Psoas muscle (tissue), 8 donors: ENCODE data around the gene RAX. TPM values are rescaled to one million over a fixed set of nuclear protein-coding genes. Genes with fewer than 3 reads are reported as not detected.

Experiments
- ATAC-seq, 4 donors: fragments of 200-7000 bp; cut with Tn5 transposase; one replicate each; pipeline ENCODE4 v1.9.1; 2020; ENCODE audit warnings: moderate library complexity in 3 of 4, mild to moderate bottlenecking in 2 of 4
- DNase-seq, 2 donors: peaks; one replicate each; pipeline ENCODE4 v3.0.0-alpha.2; 2020
- H3K27ac ChIP-seq: fragments of 200-600 bp; one replicate; pipeline ENCODE4 v1.8.0; 2022
- H3K27me3 ChIP-seq, 3 donors: fragments of 200-600 bp in 1 of 3; one replicate each; pipeline versions ENCODE4 v1.6.1 to v1.8.0; 2013 to 2022; ENCODE audit warnings: low read length in 2 of 3, mild to moderate bottlenecking in 2 of 3, moderate library complexity in 1 of 3; ENCODE audit not compliant: insufficient read depth in 3 of 3
- H3K36me3 ChIP-seq, 2 donors: fragments of 200-600 bp in 1 of 2; one replicate each; pipeline versions ENCODE4 v1.6.1 to v1.8.0; 2013 to 2022; ENCODE audit warnings: low read depth in 1 of 2, mild to moderate bottlenecking in 1 of 2, moderate library complexity in 1 of 2; ENCODE audit not compliant: insufficient read depth in 1 of 2
- H3K4me1 ChIP-seq: fragments of 200-600 bp; one replicate; pipeline ENCODE4 v1.8.0; 2022
- H3K4me3 ChIP-seq: fragments of 200-600 bp; one replicate; pipeline ENCODE4 v1.8.0; 2022; ENCODE audit warnings: mild to moderate bottlenecking
- H3K9me3 ChIP-seq: fragments of 200-600 bp; one replicate; pipeline ENCODE4 v1.8.0; 2022
- WGBS, 3 donors: extraction: QIAGEN DNeasy Blood & Tissue Kit; methylation state at CpG; one replicate each; pipeline versions ENCODE4 v1.1.6 to v1.1.7; 2013; 5-methylcytosine and 5-hydroxymethylcytosine counted together
- intact Hi-C, 2 donors: fragments of 100-400 bp; cut with DNase I; formaldehyde crosslinking; loops; one replicate each; pipeline versions ENCODE4 v1.11.0 to v1.14.2; 2022
- polyA plus RNA-seq, 3 donors: library from polyadenylated mRNA; stranded (reverse); fragments of 200-250 nt; gene quantifications; one replicate each; pipeline ENCODE4 v1.2.3, GENCODE V29; 2013
- total RNA-seq, 4 donors: library from RNA; stranded (reverse); fragmentation: NEBNext Ultra II Directional in 2 of 4; extraction: Animal tissue kit (Norgen Biotek cat#: 25700) in 2 of 4; gene quantifications; one replicate each; pipeline versions ENCODE4 v1.2.1 to v1.2.4, GENCODE V29; 2021 to 2023
- TF ChIP-seq, protein P1 (sequence below): fragments of 200-600 bp; IDR thresholded peaks from one replicate; pipeline ENCODE4 v1.8.0; 2022; ENCODE audit warnings: antibody characterized with exemption
- donor health status: healthy with polysubstance abuse.
- donor health status: DM: no; HTN: no; CAD: no; lungs with moderate emphysema.
- donor health status: Bipolar disorder and iron deficiency.
- donor health status: healthy.
- donor health status: DM: yes; HTN: yes; CAD: no.
- donor health status: DM: no; HTN: no; CAD: no.
- donor health status: DM: no; HTN: no; CAD: no.
- donor health status: DM: yes; HTN: yes; CAD: no.

The RAX gene
- total and polyA plus RNA-seq, 7 donors = not detected

- Histone ChIP-seq H3K4me3 (no peak overlapping the region), H3K27me3 (peaks cover 6 to 54% (median 6%) of the 10 kb centered on the region in 3 donors), H3K27ac (no peak overlapping the region), H3K4me1 (no peaks in the 10 kb centered on the region), H3K9me3 (no peaks in the 10 kb centered on the region), H3K36me3 (no peaks in the 10 kb centered on the region)
- WGBS, 3 donors = 59 to 73% (median 63%) methylated on average over 6 of the region's 6 CpGs
- DNase-seq (no peak), ATAC-seq (no peak)
- TF ChIP-seq, protein P1, sequence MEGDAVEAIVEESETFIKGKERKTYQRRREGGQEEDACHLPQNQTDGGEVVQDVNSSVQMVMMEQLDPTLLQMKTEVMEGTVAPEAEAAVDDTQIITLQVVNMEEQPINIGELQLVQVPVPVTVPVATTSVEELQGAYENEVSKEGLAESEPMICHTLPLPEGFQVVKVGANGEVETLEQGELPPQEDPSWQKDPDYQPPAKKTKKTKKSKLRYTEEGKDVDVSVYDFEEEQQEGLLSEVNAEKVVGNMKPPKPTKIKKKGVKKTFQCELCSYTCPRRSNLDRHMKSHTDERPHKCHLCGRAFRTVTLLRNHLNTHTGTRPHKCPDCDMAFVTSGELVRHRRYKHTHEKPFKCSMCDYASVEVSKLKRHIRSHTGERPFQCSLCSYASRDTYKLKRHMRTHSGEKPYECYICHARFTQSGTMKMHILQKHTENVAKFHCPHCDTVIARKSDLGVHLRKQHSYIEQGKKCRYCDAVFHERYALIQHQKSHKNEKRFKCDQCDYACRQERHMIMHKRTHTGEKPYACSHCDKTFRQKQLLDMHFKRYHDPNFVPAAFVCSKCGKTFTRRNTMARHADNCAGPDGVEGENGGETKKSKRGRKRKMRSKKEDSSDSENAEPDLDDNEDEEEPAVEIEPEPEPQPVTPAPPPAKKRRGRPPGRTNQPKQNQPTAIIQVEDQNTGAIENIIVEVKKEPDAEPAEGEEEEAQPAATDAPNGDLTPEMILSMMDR = no peak
- intact Hi-C loops = no loop called here
Observed at GRCh38 chr18:59286341-59286740, 13.1 kb upstream of the RAX start.

GRCh38 chr18:59282341-59282740 lies 9.1 kb upstream of the RAX start:
- H3K36me3 ChIP-seq = no peaks in the 10 kb centered on the region
- intact Hi-C loops = no loop called here
- ATAC-seq (no peak), DNase-seq (no peak)
- no peak overlapping the region for H3K4me3 ChIP-seq
- H3K4me1 ChIP-seq = no peaks in the 10 kb centered on the region
- H3K27ac ChIP-seq = no peak overlapping the region
- no peaks in the 10 kb centered on the region for H3K9me3 ChIP-seq
- H3K27me3 ChIP-seq = peaks cover 6 to 79% (median 7%) of the 10 kb centered on the region in 3 donors
- TF ChIP-seq, protein P1 = no peak
- WGBS, 3 donors = 84 to 85% (median 84%) methylated on average over 11 of the region's 11 CpGs

DNA sequence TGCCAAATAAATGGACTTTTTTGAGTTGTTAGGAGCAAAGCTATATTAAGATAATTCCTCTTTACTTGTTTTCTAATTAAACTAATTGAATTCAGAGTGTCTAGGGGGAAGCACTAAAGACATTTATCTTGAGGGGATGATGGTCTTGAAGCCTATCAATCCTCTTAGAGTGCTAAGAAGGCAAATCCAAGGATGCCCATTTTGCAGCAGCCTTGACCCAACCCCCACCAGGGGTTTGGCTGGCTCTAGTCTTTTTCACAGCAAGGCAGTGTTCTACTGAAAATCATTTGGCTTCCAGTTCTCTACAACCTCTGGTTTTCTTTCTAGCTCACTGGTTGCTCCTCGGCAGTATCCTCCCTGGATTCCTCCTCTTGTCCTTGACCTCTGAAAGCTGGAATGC lies 6.5 kb upstream of the RAX start:
- TF ChIP-seq, protein P1 = no peak
- intact Hi-C loops = no loop called here
- no peaks in the 10 kb centered on the region for H3K36me3 ChIP-seq
- ATAC-seq (no peak), DNase-seq (no peak)
- H3K4me3 ChIP-seq = no peak overlapping the region
- peaks cover 0 to 79% (median 17%) of the 10 kb centered on the region in 3 donors for H3K27me3 ChIP-seq
- 55 to 58% (median 55%) methylated on average over 1 of the region's 1 CpG for WGBS, 3 donors
- H3K27ac ChIP-seq = no peak overlapping the region
- no peaks in the 10 kb centered on the region for H3K9me3 ChIP-seq
- no peaks in the 10 kb centered on the region for H3K4me1 ChIP-seq

DNA sequence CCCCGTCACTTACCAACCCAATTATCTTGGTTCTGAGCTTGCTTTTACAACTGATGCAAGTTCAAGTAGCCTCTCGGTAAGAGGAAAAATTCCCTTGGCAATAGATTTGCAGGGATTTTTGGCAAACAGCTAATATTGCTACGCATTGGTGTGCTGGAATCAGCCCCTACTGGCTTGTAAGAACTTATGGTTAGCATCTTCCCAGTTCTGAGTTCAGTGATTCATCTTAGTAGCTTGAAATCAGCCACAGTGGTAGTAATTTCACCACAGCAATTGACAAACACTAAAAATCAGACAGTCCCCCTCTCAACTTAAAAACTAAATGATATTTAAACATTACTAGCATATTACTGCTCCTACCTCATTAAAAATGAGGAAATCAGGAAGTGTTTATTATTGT lies 5.9 kb upstream of the RAX start:
- no peaks in the 10 kb centered on the region for H3K9me3 ChIP-seq
- WGBS, 3 donors = 37 to 52% (median 38%) methylated on average over 3 of the region's 3 CpGs
- H3K4me1 ChIP-seq = no peaks in the 10 kb centered on the region
- no peaks in the 10 kb centered on the region for H3K36me3 ChIP-seq
- H3K4me3 ChIP-seq = no peak overlapping the region
- TF ChIP-seq, protein P1 = no peak
- DNase-seq (no peak), ATAC-seq (no peak)
- peaks cover 0 to 79% (median 21%) of the 10 kb centered on the region in 3 donors for H3K27me3 ChIP-seq
- H3K27ac ChIP-seq = no peak overlapping the region
- intact Hi-C loops = no loop called here

DNA sequence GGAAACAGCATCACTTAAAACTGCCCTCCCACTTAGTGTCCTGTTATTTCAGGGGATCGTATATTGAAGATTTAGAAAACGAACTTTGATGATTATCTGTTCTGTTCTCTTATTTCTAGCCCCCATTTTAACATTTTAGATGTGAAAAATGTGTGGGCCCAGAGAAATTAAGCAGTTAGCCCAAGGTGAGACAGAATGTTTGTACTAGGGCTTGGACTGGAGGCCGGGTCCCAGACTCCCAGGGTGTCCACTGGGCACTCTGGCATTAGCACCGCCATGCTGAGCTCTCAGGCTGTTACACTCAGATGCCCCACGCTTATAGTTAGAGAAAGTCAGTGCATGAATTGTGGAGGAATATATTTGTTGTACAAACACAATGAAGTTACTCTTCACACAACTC lies 5.5 kb upstream of the RAX start:
- Histone ChIP-seq H3K27ac (no peak overlapping the region), H3K36me3 (no peaks in the 10 kb centered on the region), H3K4me1 (no peaks in the 10 kb centered on the region), H3K4me3 (no peak overlapping the region), H3K27me3 (peaks cover 0 to 79% (median 23%) of the 10 kb centered on the region in 3 donors), H3K9me3 (no peaks in the 10 kb centered on the region)
- TF ChIP-seq, protein P1 = no peak
- intact Hi-C loops = no loop called here
- ATAC-seq (no peak), DNase-seq (no peak)
- 67 to 72% (median 68%) methylated on average over 5 of the region's 5 CpGs for WGBS, 3 donors
